Progenitor cell of endocrine pancreas (in vitro differentiated cells): ENCODE measurements around the gene MGAT5B. TPM values are rescaled to one million over a fixed set of nuclear protein-coding genes. Genes with fewer than 3 reads are reported as not detected.

Source experiments
- DNase-seq: peaks from one replicate; pipeline ENCODE4 v3.0.0; 2021; ENCODE audit warnings: low spot score; ENCODE audit not compliant: unreplicated experiment
- H3K27ac Mint-ChIP-seq: 2 replicates; pipeline ENCODE4 v1.8.0; 2021; ENCODE audit warnings: mild to moderate bottlenecking, moderate library complexity, mixed read lengths
- H3K27me3 Mint-ChIP-seq: 2 replicates; pipeline ENCODE4 v1.8.0; 2021; ENCODE audit warnings: mixed read lengths
- H3K36me3 Mint-ChIP-seq: 2 replicates; pipeline ENCODE4 v1.8.0; 2022; ENCODE audit warnings: mixed read lengths; ENCODE audit not compliant: insufficient read depth
- H3K4me1 Mint-ChIP-seq: 2 replicates; pipeline ENCODE4 v1.8.0; 2021; ENCODE audit warnings: low read depth, mixed read lengths
- H3K4me3 Mint-ChIP-seq: 2 replicates; pipeline ENCODE4 v1.8.0; 2021; ENCODE audit warnings: low read depth, mild to moderate bottlenecking, moderate library complexity, mixed read lengths
- H3K9me3 Mint-ChIP-seq: 2 replicates; pipeline ENCODE4 v1.8.0; 2021; ENCODE audit warnings: low read depth, mixed read lengths
- CTCF ChIP-seq: fragments of 200-600 bp; sonication (generic); IDR thresholded peaks from one replicate; pipeline ENCODE4 v1.5.0; 2021; ENCODE audit warnings: antibody characterized with exemption, mild to moderate bottlenecking; ENCODE audit not compliant: unreplicated experiment
- total RNA-seq: library from RNA; stranded (reverse); gene quantifications from 2 replicates; pipeline ENCODE4 v1.2.1, GENCODE V29; 2021

The MGAT5B gene
- total RNA-seq, 1 donor from 2014 or later: 2.8 TPM

- Mint-ChIP-seq H3K4me3 (no peak overlapping the region), H3K27me3 (peaks cover 54% of the 10 kb centered on the region), H3K4me1 (no peaks in the 10 kb centered on the region), H3K36me3 (no peaks in the 10 kb centered on the region), H3K9me3 (no peaks in the 10 kb centered on the region), H3K27ac (no peak overlapping the region)
- TF ChIP-seq CTCF: no peak
- no peak for DNase-seq
These were observed 61.9 kb downstream of the MGAT5B start for GRCh38 chr17:76930107-76930506.

GRCh38 chr17:76932402-76933333, 64.5 kb downstream of the MGAT5B start:
- Mint-ChIP-seq H3K4me3 (no peak overlapping the region), H3K4me1 (no peaks in the 10 kb centered on the region), H3K27ac (no peak overlapping the region), H3K27me3 (peaks cover 51% of the 10 kb centered on the region), H3K9me3 (no peaks in the 10 kb centered on the region), H3K36me3 (no peaks in the 10 kb centered on the region)
- DNase-seq: no peak
- TF ChIP-seq CTCF: no peak

- no peak for TF ChIP-seq CTCF
- Mint-ChIP-seq H3K4me1 (no peaks in the 10 kb centered on the region), H3K9me3 (no peaks in the 10 kb centered on the region), H3K27me3 (peaks cover 39% of the 10 kb centered on the region), H3K4me3 (no peak overlapping the region), H3K27ac (peak overlapping the region; percentile 22), H3K36me3 (no peaks in the 10 kb centered on the region)
- no peak for DNase-seq
These were observed 66.5 kb downstream of the MGAT5B start for GRCh38 chr17:76934561-76935320.

- no peak overlapping the region for H3K27ac Mint-ChIP-seq
- no peaks in the 10 kb centered on the region for H3K36me3 Mint-ChIP-seq
- DNase-seq: no peak
- no peak overlapping the region for H3K4me3 Mint-ChIP-seq
- TF ChIP-seq CTCF: no peak
- H3K9me3 Mint-ChIP-seq: no peaks in the 10 kb centered on the region
- H3K4me1 Mint-ChIP-seq: no peaks in the 10 kb centered on the region
- peaks cover 37% of the 10 kb centered on the region for H3K27me3 Mint-ChIP-seq
These were observed 67.1 kb downstream of the MGAT5B start for GRCh38 chr17:76935331-76935730.

- Mint-ChIP-seq H3K9me3 (no peaks in the 10 kb centered on the region), H3K4me3 (no peak overlapping the region), H3K36me3 (no peaks in the 10 kb centered on the region), H3K27ac (no peak overlapping the region), H3K4me1 (no peaks in the 10 kb centered on the region), H3K27me3 (peaks cover 37% of the 10 kb centered on the region)
- DNase-seq: no peak
- TF ChIP-seq CTCF: no peak
These were observed 69.0 kb downstream of the MGAT5B start for GRCh38 chr17:76937238-76937637.
